Ureter (tissue), 1 donor: ENCODE results near the gene GPR45. TPM values are rescaled to one million over a fixed set of nuclear protein-coding genes. Genes with fewer than 3 reads are reported as not detected.
A peak's percentile ranks its signal among the peaks of the same experiment; 100 is the strongest.
"Not testable (repeated sequence)": the region's sequence is repeated elsewhere in the genome, so short reads cannot be mapped to it uniquely, and the experiment has no call there.

ENCODE experiments used
- DNase-seq: peaks from one replicate; pipeline ENCODE4 v3.0.0-alpha.2; 2020; ENCODE audit warnings: low spot score
- total RNA-seq: library from RNA; stranded (reverse); gene quantifications from one replicate; pipeline ENCODE4 v1.2.4, GENCODE V29; 2023
- donor health status: DM: yes; HTN: yes; CAD: no.

The GPR45 gene
- not detected for total RNA-seq

- no peak for DNase-seq
Measured at GRCh38 chr2:105241443-105241842, at the start of gene GPR45. GPR45 (plus strand) TSS chr2:105241743; CDS start chr2:105241859, 116 bp downstream.

DNA sequence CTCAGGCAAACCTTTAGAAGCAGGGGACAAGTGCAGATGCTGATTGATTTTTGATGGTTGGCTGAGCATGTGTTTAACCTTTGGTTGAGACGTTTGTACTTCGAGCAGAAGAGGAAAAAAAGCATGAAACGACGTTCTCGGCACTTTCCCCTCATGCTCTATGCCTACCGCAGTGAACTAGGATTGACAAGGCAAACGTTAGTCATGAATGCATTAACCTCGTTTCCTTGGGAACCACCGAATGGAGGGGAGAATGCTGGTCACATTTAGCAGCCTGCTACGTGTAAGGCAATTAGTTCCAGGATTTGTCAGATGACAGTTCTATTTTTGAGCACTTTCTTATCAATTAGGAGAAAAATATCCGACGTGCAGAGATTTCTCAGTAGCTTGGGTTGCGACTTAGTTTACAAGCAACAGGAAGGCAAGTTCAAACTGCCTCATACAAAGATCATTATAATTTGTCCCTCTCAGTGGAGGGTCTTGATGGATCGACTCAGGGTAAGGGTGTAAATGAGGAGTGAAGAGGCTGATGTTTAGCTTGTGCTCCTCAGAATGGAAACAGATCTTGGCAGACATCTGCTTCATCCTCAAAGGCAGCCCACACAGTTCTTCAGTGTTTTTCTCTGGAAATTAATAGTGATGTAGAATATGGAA lies 47.4 kb upstream of the GPR45 start:
- no peak for DNase-seq

- DNase-seq = no peak
Measured at GRCh38 chr2:105196651-105197050, 44.9 kb upstream of the GPR45 start.

- DNase-seq = no peak
Measured at GRCh38 chr2:105215586-105216192, 25.9 kb upstream of the GPR45 start.

- no peak for DNase-seq
Measured at GRCh38 chr2:105220604-105221003, 20.9 kb upstream of the GPR45 start.

DNA sequence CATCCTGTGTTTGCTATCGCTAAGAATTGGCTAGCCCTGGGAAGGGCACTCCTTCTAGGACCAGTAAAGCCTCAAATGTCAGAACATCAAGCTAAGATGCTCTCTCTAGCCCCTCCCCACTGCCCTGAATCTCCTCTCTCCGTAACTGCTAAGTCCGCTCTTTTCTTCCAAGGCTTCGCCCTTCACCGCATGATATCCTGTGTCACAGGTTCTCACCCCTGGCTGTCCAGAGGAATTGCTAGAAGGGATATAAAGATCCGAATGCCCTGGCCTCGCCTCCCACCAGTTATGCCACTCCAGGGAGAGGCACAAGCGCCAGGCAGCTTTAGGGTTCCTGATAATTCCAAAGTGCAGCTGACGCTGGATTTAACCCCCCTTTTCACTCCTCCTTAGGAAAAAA lies 17.1 kb upstream of the GPR45 start:
- DNase-seq = no peak

DNA sequence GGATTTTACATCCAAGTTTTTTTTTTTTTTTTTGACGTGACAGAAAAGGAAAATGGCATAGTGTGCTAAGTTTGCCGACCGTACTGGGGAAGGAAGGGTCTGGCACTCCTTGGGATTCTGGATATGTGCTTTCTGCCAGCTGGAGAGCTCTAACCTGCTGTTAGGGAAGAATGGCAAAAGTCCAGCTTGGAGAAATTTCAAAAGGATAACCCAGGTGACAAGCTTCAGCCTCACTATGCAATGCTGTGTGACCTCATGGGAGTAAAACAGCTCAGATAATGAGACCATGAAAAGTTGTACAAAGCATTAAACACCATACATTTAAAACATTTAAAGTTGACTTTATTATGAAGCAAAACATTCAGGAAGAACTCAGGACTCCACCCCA lies 10.3 kb upstream of the GPR45 start:
- DNase-seq = no peak

DNA sequence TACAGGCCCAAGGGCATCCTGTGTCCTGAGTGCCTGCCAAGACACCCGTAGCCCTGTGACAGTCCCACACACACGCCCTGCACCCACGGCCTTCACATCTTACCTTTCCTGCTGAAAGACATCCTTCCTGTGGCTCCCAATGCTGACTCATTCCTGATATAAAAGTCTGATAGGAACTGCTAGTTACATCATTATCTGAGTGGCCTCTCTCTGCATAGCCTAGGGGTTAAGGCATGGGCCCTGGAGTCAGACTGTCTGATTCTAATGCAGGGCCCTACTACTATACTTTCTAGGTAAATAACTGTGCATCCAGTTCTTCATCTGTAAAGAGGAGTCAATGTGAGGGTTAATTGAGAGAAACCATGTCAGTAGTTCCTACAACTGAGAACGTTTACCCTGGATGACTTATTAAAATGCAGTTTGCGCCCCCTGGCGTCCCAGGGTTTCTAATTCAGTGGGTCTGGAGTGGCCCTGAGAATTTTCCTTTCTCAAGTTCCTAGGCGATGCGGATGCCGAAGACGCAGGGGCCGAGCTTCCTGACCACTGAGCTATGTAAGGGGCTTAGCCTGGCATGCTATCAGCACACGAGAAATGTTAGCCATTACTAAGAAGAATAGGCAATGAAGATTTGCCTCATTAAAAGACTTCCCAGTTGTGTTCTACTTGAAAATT lies 6.0 kb upstream of the GPR45 start:
- peak; percentile 76 for DNase-seq

GRCh38 chr2:105236060-105236424 lies 5.5 kb upstream of the GPR45 start:
- DNase-seq = no peak

DNA sequence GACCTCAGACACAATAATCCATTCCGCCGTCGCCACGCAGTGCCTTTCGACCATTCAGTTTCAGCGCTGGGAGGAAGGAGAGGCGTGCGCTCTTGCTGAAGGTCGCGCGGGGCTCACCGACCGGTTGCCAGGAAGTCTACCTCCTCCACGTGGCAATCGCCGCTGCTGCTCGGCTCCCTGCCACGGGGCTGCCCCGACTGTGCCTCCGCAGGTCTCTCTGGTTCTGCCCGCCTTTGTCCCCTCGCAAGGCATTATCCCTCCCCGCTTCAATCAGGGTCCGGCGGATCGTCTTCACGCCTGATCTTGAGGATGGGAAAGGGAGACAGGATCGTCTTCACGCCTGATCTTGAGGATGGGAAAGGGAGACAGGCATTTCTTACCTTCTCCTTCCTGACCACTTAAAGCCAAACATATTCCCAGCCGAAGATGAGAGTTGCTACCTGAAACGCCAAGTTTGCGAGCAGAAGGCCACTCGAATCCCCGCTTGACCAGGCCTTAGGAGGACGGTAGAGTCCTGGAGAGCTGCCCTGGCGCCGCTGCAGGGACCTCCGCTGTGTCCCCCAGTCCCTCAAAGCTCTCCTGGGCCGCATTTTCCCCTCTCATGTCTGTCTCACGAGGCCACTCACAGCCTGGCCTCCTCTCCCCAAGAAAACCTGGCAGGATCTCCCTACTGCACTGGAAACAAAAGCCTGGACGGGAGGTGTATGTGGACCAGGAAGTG lies 4.3 kb upstream of the GPR45 start:
- no peak for DNase-seq

DNA sequence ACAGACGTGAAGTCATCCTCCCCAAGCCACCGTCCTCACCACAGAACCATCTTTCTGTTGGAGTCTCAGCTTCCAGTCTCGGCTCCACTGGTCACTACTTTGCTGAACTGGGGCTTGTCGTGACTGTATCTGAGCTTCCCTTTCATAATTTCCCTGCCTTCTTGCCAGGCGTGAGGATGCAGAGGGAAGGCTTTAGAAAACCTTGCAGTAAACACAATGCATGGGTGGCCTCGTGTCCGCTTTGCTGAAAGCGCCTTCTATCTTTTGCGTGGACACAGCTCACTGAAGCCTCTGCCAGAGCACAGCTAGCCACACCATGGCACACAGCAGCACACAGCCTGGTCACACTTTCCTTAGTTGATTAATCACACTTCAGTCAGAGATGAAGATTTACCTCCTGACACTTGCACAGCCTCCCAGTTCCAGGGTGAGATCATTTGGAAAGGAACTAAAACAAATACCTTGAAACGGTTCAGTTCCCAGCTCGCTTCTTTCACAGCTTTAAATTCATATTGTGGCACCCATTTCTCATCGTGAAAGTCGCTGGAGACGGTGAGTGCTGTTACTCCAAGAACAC lies 2.8 kb upstream of the GPR45 start:
- no peak for DNase-seq

- DNase-seq = no peak
Measured at GRCh38 chr2:105239924-105240323, 1.6 kb upstream of the GPR45 start.

- DNase-seq = no peak
Measured at GRCh38 chr2:105242286-105242993, 897 bp downstream of the GPR45 start.

- DNase-seq = no peak
Measured at GRCh38 chr2:105243961-105244360, 2.4 kb downstream of the GPR45 start.

DNA sequence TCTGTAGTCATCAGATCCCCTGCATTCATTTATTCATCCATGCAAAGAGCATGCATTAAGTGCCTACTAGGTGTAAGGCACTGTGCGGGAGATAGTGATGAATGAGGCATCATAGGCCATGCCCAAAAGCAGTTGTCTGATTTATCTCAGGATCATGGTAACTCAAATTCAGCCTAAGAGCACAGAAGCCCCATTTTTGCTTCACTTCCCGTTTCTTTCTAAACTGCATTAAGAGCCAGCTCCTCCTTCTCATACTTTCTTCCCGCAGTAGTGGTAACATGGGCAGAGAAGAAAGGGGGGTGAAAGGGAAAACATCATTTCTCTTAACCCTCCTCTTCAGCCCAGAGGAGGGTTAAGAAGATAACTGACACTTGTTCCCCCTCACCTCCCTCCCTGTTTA lies 2.9 kb downstream of the GPR45 start:
- DNase-seq = no peak

DNA sequence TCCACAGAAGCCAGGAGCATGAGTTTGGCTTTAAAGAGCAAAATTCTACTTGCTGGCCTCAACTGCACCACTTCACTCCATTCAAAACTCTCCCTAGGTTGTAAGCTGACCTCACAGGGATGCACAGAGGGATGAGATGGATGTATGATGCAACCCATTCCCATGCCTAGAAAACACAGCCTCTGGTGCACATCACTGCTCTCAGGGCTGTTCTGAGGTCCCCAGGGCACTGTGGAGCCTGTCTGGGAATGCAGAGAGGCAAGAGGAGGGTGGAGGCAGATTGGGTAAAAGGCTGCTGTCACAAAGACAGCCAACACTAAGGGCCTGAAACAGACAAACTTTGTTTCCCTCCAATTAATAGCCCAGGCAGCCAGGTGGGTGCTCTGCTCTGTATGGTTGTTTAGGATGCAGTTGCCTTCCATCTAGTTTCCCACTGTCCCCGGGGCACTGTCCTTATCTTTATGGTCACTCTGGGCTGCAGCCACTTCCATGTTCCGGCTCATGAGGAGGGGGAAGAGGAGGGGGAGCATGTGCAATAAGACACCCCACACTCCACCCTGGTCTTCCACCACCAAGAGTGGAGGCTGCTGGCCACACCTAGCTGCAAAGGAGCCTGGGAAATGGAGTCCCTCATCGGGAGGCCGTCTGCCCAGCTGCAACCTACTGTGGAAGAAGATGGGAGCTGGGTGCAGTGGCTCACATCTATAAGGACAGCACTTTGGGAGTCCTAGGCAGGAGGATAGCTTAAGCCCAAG lies 7.0 kb downstream of the GPR45 start:
- no peak for DNase-seq

DNA sequence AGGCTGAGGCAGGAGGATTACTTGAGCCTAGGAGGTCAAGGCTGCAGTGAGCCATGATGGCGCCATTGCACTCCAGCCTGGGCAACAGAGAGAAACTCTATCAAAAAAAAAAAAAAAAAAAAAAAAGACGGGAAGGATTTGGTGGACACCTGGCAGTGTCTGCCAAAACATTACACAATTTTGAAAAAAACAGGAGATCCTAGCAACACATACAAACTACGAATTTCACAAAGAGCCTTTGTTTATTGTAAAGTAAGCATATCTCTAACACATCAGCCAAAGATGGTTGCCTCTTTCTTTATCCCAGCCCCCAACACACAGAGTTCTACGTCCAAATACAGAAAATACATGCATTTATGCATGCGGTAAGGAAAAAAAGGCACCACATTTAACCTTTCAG lies 7.6 kb downstream of the GPR45 start:
- DNase-seq = no peak

GRCh38 chr2:105249891-105250290 lies 8.3 kb downstream of the GPR45 start:
- DNase-seq = no peak

DNA sequence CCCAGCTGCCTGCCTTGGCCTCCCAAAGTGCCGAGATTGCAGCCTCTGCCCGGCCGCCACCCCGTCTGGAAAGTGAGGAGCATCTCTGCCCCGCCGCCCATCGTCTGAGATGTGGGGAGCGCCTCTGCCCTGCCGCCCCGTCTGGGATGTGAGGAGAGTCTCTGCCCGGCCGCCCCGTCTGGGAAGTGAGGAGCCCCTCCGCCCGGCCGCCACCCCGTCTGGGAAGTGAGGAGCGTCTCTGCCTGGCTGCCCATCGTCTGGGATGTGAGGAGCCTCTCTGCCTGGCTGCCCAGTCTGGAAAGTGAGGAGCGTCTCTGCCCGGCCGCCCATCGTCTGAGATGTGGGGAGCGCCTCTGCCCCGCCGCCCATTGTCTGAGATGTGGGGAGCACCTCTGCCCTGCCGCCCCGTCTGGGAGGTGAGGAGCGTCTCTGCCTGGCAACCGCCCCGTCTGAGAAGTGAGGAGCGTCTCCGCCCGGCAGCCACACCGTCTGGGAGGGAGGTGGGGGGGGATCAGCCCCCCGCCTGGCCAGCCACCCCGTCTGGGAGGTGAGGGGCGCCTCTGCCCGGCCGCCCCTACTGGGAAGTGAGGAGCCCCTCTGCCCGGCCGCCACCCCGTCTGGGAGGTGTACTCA lies 9.6 kb downstream of the GPR45 start:
- not testable (repeated sequence) for DNase-seq

GRCh38 chr2:105252271-105252670 lies 10.7 kb downstream of the GPR45 start:
- DNase-seq = no peak
